HL-60 (cell line): Measurements from ENCODE around the gene GZMM.

Experiments used
- GABPA ChIP-seq: IDR thresholded peaks from 2 replicates; pipeline ENCODE4 v1.6.1; 2012; ENCODE audit warnings: low read depth
- POLR2AphosphoS5 ChIP-seq: IDR thresholded peaks from 2 replicates; pipeline ENCODE4 v1.6.1; 2012; ENCODE audit warnings: low read depth
- SPI1 ChIP-seq: IDR thresholded peaks from 2 replicates; pipeline ENCODE4 v1.6.1; 2012; ENCODE audit warnings: low read depth, mild to moderate bottlenecking, borderline replicate concordance
- TF ChIP-seq, protein P1 (sequence below): IDR thresholded peaks from one replicate; pipeline ENCODE4 v1.5.1; 2011; ENCODE audit warnings: low read length, control low read depth, inconsistent platforms; ENCODE audit not compliant: insufficient read depth

DNA sequence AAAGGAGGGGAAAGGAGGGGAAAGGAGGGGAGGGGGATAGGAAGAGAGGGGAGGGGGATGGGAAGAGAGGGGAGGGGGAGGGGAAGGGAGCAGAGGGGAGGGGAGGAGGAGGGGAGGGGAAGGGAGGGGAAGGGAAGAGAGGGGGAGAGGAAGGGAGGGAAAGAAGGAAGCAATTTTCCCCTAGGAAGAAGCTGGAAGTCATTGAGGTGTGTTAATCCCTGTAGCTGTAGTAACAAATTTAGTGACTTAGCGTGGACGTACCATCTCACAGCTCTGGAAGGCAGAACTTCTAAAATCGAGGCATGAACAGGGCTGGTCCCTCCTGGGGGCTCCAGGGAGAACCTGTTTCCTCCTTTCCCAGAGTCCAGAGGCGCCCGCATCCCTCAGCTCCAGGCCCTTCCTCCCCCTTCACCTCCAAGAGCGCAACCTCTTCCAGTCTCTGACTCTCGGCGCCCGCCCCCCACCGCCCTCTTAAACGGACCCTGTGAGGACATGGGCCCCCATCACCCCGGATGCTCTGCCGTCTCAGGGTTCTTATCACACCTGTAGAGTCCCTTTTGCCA, 17.9 kb upstream of the GZMM start:
- TF ChIP-seq, protein P1, sequence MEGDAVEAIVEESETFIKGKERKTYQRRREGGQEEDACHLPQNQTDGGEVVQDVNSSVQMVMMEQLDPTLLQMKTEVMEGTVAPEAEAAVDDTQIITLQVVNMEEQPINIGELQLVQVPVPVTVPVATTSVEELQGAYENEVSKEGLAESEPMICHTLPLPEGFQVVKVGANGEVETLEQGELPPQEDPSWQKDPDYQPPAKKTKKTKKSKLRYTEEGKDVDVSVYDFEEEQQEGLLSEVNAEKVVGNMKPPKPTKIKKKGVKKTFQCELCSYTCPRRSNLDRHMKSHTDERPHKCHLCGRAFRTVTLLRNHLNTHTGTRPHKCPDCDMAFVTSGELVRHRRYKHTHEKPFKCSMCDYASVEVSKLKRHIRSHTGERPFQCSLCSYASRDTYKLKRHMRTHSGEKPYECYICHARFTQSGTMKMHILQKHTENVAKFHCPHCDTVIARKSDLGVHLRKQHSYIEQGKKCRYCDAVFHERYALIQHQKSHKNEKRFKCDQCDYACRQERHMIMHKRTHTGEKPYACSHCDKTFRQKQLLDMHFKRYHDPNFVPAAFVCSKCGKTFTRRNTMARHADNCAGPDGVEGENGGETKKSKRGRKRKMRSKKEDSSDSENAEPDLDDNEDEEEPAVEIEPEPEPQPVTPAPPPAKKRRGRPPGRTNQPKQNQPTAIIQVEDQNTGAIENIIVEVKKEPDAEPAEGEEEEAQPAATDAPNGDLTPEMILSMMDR = no peak
- TF ChIP-seq GABPA (no peak), POLR2AphosphoS5 (no peak), SPI1 (no peak)
